HepG2 (cell line): ENCODE data around the gene CYP4F8. TPM values are rescaled to one million over a fixed set of nuclear protein-coding genes. Genes with fewer than 3 reads are reported as not detected.

Source experiments
- ATF1 ChIP-seq: IDR thresholded peaks from 2 replicates; pipeline ENCODE4 v1.6.1; 2016; ENCODE audit warnings: mild to moderate bottlenecking, control low read depth
- FOXP1 ChIP-seq, 2 experiments: fragments of 450-650 bp in 1 of 2; IDR thresholded peaks; 2 replicates each; pipeline ENCODE4 v1.6.1; 2017 to 2018; ENCODE audit warnings: antibody characterized with exemption in 1 of 2
- FUBP1 ChIP-seq: sonication (generic); formaldehyde crosslinking; IDR thresholded peaks from 2 replicates; pipeline ENCODE4 v1.5.1; 2020; ENCODE audit warnings: missing genetic modification reagents, mild to moderate bottlenecking, borderline replicate concordance
- GMEB2 ChIP-seq: IDR thresholded peaks from 2 replicates; pipeline ENCODE4 v1.6.1; 2016; ENCODE audit warnings: missing biosample characterization, missing genetic modification reagents, low read depth
- HMG20A ChIP-seq: IDR thresholded peaks from 2 replicates; pipeline ENCODE4 v1.6.1; 2016; ENCODE audit warnings: borderline replicate concordance
- HNRNPUL1 ChIP-seq: fragments of 200-400 bp; formaldehyde crosslinking; IDR thresholded peaks from 2 replicates; pipeline ENCODE4 v1.6.1; 2017; ENCODE audit warnings: low read depth, mild to moderate bottlenecking, low read length, moderate library complexity
- KDM5B ChIP-seq: sonication (generic); formaldehyde crosslinking; IDR thresholded peaks from 2 replicates; pipeline ENCODE4 v1.4.0; 2020; ENCODE audit warnings: missing genetic modification reagents, mild to moderate bottlenecking, borderline replicate concordance
- MAF1 ChIP-seq: sonication (generic); formaldehyde crosslinking; IDR thresholded peaks from 2 replicates; pipeline ENCODE4 v1.5.0; 2020; ENCODE audit warnings: missing genetic modification reagents, borderline replicate concordance
- MTA3 ChIP-seq: sonication (generic); formaldehyde crosslinking; IDR thresholded peaks from 2 replicates; pipeline ENCODE4 v1.4.0; 2020; ENCODE audit warnings: missing genetic modification reagents
- PAWR ChIP-seq: sonication (generic); formaldehyde crosslinking; IDR thresholded peaks from 2 replicates; pipeline ENCODE4 v1.4.0; 2020; ENCODE audit warnings: missing genetic modification reagents, mild to moderate bottlenecking, borderline replicate concordance
- SP5 ChIP-seq: IDR thresholded peaks from 2 replicates; pipeline ENCODE4 v1.6.1; 2016; ENCODE audit warnings: low read depth, borderline replicate concordance
- SRSF9 ChIP-seq: fragments of 200-400 bp; formaldehyde crosslinking; IDR thresholded peaks from 2 replicates; pipeline ENCODE4 v1.6.1; 2018; ENCODE audit warnings: borderline replicate concordance, mild to moderate bottlenecking, low read depth, low read length; ENCODE audit not compliant: insufficient read depth, poor library complexity, severe bottlenecking
- ZBTB8A ChIP-seq: sonication (generic); formaldehyde crosslinking; IDR thresholded peaks from 2 replicates; pipeline ENCODE4 v1.4.0; 2020; ENCODE audit warnings: mild to moderate bottlenecking, low read depth, missing genetic modification reagents, borderline replicate concordance
- ZNF225 ChIP-seq: sonication (generic); formaldehyde crosslinking; IDR thresholded peaks from 2 replicates; pipeline ENCODE4 v1.4.0; 2020; ENCODE audit warnings: mild to moderate bottlenecking, missing genetic modification reagents
- ZNF567 ChIP-seq: sonication (generic); formaldehyde crosslinking; IDR thresholded peaks from 2 replicates; pipeline ENCODE4 v1.8.1; 2023; ENCODE audit warnings: mild to moderate bottlenecking, missing genetic modification reagents, borderline replicate concordance
- ZNF616 ChIP-seq: sonication (generic); formaldehyde crosslinking; IDR thresholded peaks from 2 replicates; pipeline ENCODE4 v1.5.0; 2020; ENCODE audit warnings: low read depth, mild to moderate bottlenecking, missing genetic modification reagents
- ZNF772 ChIP-seq: sonication (generic); formaldehyde crosslinking; IDR thresholded peaks from 2 replicates; pipeline ENCODE4 v1.5.0; 2020; ENCODE audit warnings: mild to moderate bottlenecking, missing genetic modification reagents
- ZSCAN29 ChIP-seq: sonication (generic); formaldehyde crosslinking; conservative IDR thresholded peaks from 2 replicates; pipeline ENCODE4 v1.4.0; 2020; ENCODE audit warnings: mild to moderate bottlenecking, missing genetic modification reagents
- polyA plus RNA-seq, 8 experiments: library from polyadenylated mRNA; depleted of rRNA in 3 of 8; stranded (reverse) in 7 of 8; unstranded in 1 of 8; fragments of >200 nt; fragmentation: Illumina TruSeq in 4 of 8; extraction: Trizol in 4 of 8; gene quantifications; 2 replicates each; pipeline versions ENCODE4 v1.2.1 to v1.2.3, GENCODE V29; 2011 to 2016; ENCODE audit warnings: low read depth in 4 of 8, missing spikeins in 1 of 8, mixed read lengths in 1 of 8; ENCODE audit not compliant: insufficient read depth in 1 of 8
- total RNA-seq, 5 experiments: library from RNA; depleted of rRNA; stranded (reverse); fragments of >200 nt; fragmentation: Illumina TruSeq; extraction: Trizol; gene quantifications; 2 replicates each; pipeline ENCODE4 v1.2.3, GENCODE V29; 2016; ENCODE audit warnings: low read depth in 1 of 5
- TF ChIP-seq, protein P1 (sequence below): sonication (generic); formaldehyde crosslinking; IDR thresholded peaks from 2 replicates; pipeline ENCODE4 v1.4.0; 2020; ENCODE audit warnings: mild to moderate bottlenecking, low read depth, missing genetic modification reagents
- TF ChIP-seq, protein P2 (sequence below): sonication (generic); formaldehyde crosslinking; IDR thresholded peaks from 2 replicates; pipeline ENCODE4 v1.5.1; 2020; ENCODE audit warnings: missing genetic modification reagents, mild to moderate bottlenecking, borderline replicate concordance
- TF ChIP-seq, protein P3 (sequence below): sonication (generic); formaldehyde crosslinking; IDR thresholded peaks from 2 replicates; pipeline ENCODE4 v1.8.0; 2023; ENCODE audit warnings: mild to moderate bottlenecking, missing genetic modification reagents
- TF ChIP-seq, protein P4 (sequence below): sonication (generic); formaldehyde crosslinking; IDR thresholded peaks from 2 replicates; pipeline ENCODE4 v1.5.0; 2020; ENCODE audit warnings: mild to moderate bottlenecking, missing genetic modification reagents, moderate library complexity

Gene CYP4F8
- total and polyA plus RNA-seq, 2 of the 13 experiments (the other 11 are each of a cell fraction or from before 2014, with no cell fraction given): not detected

DNA sequence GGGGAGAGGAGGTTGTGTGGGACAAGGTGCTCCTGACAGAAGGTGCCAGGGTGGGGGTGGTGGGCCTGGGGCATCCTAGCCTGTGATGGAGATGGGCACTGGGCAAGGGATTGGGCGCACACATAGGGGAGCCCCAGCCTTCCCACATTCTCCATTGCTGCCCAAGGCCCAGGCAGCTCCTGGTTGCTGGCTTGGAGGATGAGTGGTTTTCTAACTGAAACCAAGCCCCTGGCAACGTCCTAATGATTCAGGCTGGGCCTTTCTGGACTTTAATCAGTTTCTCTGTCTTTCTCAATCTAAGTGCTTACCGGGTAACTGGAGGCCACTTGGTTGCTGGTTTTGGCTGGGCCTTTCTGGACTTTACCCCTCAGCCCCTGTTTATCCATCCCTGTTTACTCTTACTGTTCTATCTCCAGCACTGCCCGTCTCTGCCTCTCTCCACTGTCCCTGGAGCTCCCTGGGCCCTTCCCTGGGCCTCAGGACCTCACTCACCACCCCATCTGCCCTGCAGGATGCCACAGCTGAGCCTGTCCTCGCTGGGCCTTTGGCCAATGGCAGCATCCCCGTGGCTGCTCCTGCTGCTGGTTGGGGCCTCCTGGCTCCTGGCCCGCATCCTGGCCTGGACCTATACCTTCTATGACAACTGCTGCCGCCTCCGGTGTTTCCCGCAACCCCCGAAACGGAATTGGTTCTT is 26.0 kb downstream of the CYP4F8 start (continued):
- TF ChIP-seq ZBTB8A (CRISPR knock-in tag): no peak
- TF ChIP-seq GMEB2 (CRISPR knock-in tag): no peak
- TF ChIP-seq, protein P1, sequence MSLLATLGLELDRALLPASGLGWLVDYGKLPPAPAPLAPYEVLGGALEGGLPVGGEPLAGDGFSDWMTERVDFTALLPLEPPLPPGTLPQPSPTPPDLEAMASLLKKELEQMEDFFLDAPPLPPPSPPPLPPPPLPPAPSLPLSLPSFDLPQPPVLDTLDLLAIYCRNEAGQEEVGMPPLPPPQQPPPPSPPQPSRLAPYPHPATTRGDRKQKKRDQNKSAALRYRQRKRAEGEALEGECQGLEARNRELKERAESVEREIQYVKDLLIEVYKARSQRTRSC (CRISPR knock-in tag): no peak
- TF ChIP-seq ZNF616 (CRISPR knock-in tag): no peak
- no peak for TF ChIP-seq KDM5B
- TF ChIP-seq SP5 (CRISPR knock-in tag): no peak
- no peak for TF ChIP-seq MTA3 (CRISPR knock-in tag)
- TF ChIP-seq SRSF9: no peak
- peak; percentile 67 for TF ChIP-seq FOXP1 (IDR thresholded peaks at IDR 0.05)
- peak; percentile 84 for TF ChIP-seq FOXP1 (CRISPR knock-in tag; IDR thresholded peaks at IDR 0.05)
- TF ChIP-seq, protein P2, sequence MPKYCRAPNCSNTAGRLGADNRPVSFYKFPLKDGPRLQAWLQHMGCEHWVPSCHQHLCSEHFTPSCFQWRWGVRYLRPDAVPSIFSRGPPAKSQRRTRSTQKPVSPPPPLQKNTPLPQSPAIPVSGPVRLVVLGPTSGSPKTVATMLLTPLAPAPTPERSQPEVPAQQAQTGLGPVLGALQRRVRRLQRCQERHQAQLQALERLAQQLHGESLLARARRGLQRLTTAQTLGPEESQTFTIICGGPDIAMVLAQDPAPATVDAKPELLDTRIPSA (CRISPR knock-in tag): no peak
- TF ChIP-seq ZNF567 (CRISPR knock-in tag): no peak
- no peak for TF ChIP-seq ZNF772
- TF ChIP-seq, protein P3, sequence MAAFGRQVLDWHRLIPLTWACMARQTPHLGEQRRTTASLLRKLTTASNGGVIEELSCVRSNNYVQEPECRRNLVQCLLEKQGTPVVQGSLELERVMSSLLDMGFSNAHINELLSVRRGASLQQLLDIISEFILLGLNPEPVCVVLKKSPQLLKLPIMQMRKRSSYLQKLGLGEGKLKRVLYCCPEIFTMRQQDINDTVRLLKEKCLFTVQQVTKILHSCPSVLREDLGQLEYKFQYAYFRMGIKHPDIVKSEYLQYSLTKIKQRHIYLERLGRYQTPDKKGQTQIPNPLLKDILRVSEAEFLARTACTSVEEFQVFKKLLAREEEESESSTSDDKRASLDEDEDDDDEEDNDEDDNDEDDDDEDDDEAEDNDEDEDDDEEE (CRISPR knock-in tag): no peak
- no peak for TF ChIP-seq MAF1 (CRISPR knock-in tag)
- TF ChIP-seq ATF1 (CRISPR knock-in tag): no peak
- no peak; the same call in 1 of the 2 replicates for TF ChIP-seq HMG20A (CRISPR knock-in tag)
- TF ChIP-seq ZNF225 (CRISPR knock-in tag): no peak
- TF ChIP-seq ZSCAN29 (CRISPR knock-in tag): no peak
- TF ChIP-seq HNRNPUL1: no peak
- TF ChIP-seq, protein P4, sequence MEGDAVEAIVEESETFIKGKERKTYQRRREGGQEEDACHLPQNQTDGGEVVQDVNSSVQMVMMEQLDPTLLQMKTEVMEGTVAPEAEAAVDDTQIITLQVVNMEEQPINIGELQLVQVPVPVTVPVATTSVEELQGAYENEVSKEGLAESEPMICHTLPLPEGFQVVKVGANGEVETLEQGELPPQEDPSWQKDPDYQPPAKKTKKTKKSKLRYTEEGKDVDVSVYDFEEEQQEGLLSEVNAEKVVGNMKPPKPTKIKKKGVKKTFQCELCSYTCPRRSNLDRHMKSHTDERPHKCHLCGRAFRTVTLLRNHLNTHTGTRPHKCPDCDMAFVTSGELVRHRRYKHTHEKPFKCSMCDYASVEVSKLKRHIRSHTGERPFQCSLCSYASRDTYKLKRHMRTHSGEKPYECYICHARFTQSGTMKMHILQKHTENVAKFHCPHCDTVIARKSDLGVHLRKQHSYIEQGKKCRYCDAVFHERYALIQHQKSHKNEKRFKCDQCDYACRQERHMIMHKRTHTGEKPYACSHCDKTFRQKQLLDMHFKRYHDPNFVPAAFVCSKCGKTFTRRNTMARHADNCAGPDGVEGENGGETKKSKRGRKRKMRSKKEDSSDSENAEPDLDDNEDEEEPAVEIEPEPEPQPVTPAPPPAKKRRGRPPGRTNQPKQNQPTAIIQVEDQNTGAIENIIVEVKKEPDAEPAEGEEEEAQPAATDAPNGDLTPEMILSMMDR (CRISPR knock-in tag): peak; percentile 1; the same call in 1 of the 2 replicates
- no peak for TF ChIP-seq FUBP1 (CRISPR knock-in tag)
- no peak for TF ChIP-seq PAWR
